Suprapubic skin (tissue), 3 donors: ENCODE data around the gene MYZAP.

Source experiments
- POLR2AphosphoS5 ChIP-seq, 3 donors: sonication (generic); formaldehyde crosslinking; IDR thresholded peaks; one replicate each; pipeline ENCODE4 v1.6.1; 2017; ENCODE audit warnings: antibody characterized with exemption in 3 of 3
- TF ChIP-seq, protein P1 (sequence below), 2 donors: fragments of 200-600 bp in 1 of 2; fragments of 450-650 bp in 1 of 2; sonication (generic) in 1 of 2; IDR thresholded peaks; one replicate each; pipeline ENCODE4 v1.5.1; 2016 to 2019; ENCODE audit warnings: antibody characterized with exemption in 2 of 2, mild to moderate bottlenecking in 1 of 2, moderate library complexity in 1 of 2

DNA sequence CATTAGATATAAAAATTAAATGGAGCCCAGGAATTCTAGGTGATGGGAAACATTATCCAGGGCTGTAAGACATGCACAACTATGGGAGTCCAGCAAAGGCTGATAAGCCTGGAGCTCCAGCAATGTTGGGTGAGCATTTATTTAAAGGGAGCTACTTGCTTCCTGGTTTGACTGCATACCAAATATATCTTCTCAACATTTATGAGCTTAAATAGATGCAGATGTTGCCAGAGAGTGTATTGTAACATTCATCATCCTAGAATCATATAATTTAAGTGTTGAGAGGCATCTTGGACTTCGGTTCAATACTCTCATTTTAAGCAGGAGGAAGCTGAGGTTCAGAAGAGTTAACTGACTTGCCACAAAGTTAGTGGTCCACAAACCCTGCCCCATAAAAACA lies 102.6 kb downstream of the MYZAP start:
- TF ChIP-seq, protein P1, sequence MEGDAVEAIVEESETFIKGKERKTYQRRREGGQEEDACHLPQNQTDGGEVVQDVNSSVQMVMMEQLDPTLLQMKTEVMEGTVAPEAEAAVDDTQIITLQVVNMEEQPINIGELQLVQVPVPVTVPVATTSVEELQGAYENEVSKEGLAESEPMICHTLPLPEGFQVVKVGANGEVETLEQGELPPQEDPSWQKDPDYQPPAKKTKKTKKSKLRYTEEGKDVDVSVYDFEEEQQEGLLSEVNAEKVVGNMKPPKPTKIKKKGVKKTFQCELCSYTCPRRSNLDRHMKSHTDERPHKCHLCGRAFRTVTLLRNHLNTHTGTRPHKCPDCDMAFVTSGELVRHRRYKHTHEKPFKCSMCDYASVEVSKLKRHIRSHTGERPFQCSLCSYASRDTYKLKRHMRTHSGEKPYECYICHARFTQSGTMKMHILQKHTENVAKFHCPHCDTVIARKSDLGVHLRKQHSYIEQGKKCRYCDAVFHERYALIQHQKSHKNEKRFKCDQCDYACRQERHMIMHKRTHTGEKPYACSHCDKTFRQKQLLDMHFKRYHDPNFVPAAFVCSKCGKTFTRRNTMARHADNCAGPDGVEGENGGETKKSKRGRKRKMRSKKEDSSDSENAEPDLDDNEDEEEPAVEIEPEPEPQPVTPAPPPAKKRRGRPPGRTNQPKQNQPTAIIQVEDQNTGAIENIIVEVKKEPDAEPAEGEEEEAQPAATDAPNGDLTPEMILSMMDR (IDR thresholded peaks at IDR 0.05): no peak
- no peak for TF ChIP-seq POLR2AphosphoS5 (IDR thresholded peaks at IDR 0.05)
